VCaP (cell line): ENCODE results near the gene DGKQ.

ENCODE experiments used
- H3K27ac ChIP-seq: fragments of 450-650 bp; 2 replicates; pipeline ENCODE4 v1.5.1; 2017
- CTCF ChIP-seq: fragments of 450-650 bp; conservative IDR thresholded peaks from 2 replicates; pipeline ENCODE4 v1.5.1; 2017; ENCODE audit warnings: mild to moderate bottlenecking, moderate library complexity

DGKQ gene

GRCh38 chr4:911871-912490 lies 61.4 kb downstream of the DGKQ start:
- no peak overlapping the region for H3K27ac ChIP-seq
- TF ChIP-seq CTCF = no peak

GRCh38 chr4:911221-911751 lies 62.1 kb downstream of the DGKQ start:
- H3K27ac ChIP-seq = no peak overlapping the region
- TF ChIP-seq CTCF = no peak

GRCh38 chr4:910366-911091 lies 62.8 kb downstream of the DGKQ start:
- TF ChIP-seq CTCF = no peak
- no peak overlapping the region for H3K27ac ChIP-seq

- no peak for TF ChIP-seq CTCF
- no peak overlapping the region for H3K27ac ChIP-seq
Observed at GRCh38 chr4:909821-910220, 63.5 kb downstream of the DGKQ start.

GRCh38 chr4:909131-909571 lies 64.2 kb downstream of the DGKQ start:
- no peak overlapping the region for H3K27ac ChIP-seq
- TF ChIP-seq CTCF = no peak
